Measurements from ENCODE around the gene NTN3.
"Not testable (repeated sequence)": the region's sequence is repeated elsewhere in the genome, so short reads cannot be mapped to it uniquely, and the experiment has no call there.

NTN3 gene

GRCh38 chr16:2466667-2467527 is 4.2 kb upstream of the NTN3 start:
- no peak for DNase-seq

DNA sequence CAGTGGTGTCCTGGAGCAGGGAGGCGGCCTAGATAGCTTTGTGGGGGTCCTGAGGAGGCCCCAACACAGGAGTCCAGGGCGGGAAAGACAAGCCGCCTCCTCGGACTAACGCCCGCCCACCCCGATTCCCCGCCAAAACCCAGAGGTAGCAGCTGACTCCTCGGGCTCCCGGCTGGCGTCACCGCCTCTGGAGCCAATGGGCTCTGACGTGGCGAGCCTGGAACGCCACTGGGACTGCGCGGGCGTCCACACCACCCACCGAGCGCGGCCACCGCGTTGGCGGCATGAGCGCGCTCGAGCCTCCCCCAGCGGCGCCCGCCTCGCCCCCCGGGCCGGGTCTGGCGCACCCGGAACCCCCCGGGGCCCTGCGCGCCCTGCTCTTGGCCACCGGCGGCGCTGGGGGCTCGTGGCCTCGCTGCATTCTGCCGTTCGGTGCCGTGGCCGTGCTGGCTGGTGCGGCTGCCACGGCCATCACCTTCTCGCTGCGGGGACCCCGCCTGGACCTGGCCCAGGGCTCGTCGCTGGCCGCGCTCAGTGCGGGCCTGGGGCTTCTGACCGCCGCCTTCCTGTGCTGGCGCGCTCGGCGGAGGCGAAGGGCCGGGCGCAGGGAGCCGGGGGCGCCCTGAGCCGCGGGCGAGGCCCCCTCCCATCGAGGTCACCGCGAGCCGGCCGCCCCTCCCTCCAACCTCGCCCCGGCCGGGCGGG is 3.4 kb upstream of the NTN3 start:
- DNase-seq = peak; percentile 79

DNA sequence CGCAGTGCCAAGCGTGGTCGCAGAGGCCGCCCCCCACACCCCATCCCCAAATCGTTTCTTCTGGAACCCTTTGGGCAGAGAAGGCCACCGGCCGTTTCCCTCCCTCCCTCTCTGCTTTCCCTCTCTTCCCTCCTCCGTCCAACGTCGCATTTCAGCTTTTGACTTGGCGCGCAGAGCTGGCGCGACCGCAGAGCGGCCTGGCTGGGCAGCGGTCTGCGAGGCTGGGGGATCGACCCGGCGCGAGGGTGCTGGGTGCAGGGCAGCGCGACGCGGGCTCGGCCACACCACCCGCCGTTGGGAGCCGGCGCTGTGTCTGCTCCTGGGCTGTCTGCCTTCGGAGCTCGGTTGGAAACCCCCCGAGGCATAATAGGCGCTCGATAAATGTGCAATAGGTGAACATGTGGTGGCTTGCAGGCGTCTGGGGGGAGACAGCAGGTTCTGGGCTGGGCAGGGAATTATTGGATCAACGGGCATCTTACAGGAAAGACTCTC is 2.8 kb upstream of the NTN3 start:
- peak; percentile 88 for DNase-seq

GRCh38 chr16:2468725-2469398 is 2.2 kb upstream of the NTN3 start:
- peak; percentile 85 for DNase-seq

GRCh38 chr16:2469399-2470233 is 1.5 kb upstream of the NTN3 start:
- no peak for DNase-seq

GRCh38 chr16:2470234-2470601 is 879 bp upstream of the NTN3 start:
- no peak for DNase-seq

- DNase-seq = peak; percentile 61
These were observed 488 bp upstream of the NTN3 start for GRCh38 chr16:2470603-2471015.

GRCh38 chr16:2471653-2472487 is 773 bp downstream of the NTN3 start:
- peak; percentile 76 for DNase-seq

- no peak for DNase-seq
These were observed 1.4 kb downstream of the NTN3 start for GRCh38 chr16:2472488-2472864.

DNA sequence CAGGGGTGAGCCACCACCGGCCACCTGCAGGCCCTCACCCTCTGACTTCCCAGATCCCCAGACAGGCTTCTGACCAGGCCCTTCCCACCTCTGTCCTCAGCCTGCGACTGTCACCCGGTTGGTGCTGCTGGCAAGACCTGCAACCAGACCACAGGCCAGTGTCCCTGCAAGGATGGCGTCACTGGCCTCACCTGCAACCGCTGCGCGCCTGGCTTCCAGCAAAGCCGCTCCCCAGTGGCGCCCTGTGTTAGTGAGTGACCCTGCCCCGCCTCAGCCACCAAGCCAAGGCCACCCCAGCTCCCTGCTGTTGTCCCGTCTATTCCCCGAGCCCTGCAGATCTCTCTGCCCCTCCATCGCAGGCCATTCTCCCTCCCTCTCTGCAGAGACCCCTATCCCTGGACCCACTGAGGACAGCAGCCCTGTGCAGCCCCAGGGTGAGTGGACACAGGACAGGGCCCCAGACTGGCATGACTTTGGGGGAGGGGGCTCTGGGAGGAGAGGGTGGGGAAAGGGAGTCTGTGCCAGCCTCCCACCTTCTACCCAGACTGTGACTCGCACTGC is 1.9 kb downstream of the NTN3 start:
- no peak for DNase-seq

- DNase-seq = peak; percentile 40
These were observed 2.4 kb downstream of the NTN3 start for GRCh38 chr16:2473446-2473926.

GRCh38 chr16:2473999-2474876 is 3.1 kb downstream of the NTN3 start:
- DNase-seq = peak; percentile 75

DNA sequence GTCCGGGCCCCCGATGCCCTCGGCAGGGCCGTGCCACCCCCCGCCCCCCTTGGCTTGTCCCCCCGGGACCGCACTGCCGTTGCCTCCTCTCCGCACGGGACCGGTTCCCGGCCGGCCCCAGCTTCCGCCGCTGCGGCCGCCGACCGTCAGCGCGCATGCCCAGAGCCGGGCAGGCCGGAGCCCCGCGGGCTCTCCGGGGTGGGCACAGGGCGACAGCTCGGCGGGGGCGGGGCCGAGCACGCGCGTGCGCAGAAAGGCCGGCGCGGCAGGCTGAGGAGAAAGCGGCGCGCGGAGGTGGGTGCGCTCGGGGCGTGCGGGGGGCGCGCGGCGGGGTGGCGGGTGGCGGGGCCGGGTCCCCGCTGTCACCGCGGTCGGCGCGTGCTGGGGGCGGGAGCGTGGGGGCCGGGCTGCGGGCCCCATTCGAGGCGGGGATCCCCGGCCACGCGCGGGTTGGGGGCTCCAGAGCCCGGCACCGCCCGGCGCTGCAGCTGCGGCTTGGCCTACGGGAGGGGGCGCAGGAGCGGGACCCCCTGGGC is 3.8 kb downstream of the NTN3 start, which contains the start of gene TBC1D24:
Gene TBC1D24 (plus strand): TSS at position 251 of the 536 bp plus-strand sequence. CDS start 21,022 bp downstream, outside the sequence.
- peak; percentile 78 for DNase-seq

DNA sequence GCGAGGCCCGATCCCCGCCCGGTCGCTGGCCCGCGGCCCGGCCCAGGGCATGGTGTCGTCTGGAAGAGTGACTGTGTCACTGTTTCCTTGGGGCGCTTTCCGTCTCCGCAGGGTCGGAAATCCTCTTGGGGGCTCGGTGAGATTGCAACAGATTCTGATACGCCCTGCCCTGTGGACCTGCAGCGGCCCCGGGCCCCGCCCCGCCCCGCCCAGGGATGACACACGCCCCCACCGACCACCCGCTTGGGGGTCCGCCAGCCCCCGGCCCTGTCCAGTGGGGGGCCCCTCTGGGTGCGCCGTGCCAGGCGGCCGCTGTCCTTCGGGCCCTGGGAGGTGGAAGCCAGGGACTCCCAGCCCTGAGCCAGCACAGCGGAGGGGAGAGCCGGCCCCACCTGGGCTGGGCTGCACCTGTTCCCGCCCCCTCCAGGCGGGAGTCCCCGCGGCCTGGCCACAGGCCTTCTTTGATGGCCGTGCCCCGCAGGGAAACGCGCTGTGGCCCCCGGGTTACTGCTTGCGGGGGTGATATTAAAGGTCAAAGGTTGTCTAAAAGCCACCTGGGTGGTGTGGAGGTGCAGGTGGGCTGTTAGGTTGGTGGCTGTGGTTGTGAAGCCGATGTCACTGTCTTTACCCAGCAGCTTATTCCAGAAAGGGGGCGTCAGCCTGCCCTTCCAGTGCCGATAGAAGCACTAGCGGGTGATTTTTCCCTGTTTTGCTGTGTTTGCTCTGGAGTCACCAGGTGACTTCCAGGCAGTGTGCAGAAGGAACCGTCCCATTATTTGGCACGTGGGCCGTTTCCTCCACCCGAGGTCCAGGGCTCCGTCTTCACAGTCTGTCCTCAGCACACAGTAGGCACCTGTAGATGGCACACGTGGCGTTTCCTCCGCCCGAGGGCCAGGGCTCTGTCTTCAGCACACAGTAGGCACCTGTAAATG is 4.6 kb downstream of the NTN3 start:
- peak; percentile 40 for DNase-seq

DNA sequence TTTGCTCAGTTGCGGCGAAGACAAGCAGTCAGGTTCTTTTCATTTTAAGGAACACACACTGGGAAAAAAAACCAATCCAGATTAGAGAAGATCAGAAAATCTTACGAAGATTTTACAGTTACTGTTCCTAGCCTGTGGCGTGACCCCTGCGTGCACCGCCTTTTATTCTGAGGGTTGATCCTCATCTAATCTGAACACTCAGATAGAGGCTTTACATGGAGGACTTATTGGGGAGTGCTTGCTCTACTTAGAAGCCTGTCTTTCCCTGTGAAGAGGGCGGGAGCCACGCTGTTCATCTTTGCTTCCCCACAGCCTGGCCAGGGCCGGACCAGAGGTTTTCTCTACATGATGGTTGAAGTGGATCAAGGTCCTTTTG is 5.2 kb downstream of the NTN3 start:
- no peak for DNase-seq

DNA sequence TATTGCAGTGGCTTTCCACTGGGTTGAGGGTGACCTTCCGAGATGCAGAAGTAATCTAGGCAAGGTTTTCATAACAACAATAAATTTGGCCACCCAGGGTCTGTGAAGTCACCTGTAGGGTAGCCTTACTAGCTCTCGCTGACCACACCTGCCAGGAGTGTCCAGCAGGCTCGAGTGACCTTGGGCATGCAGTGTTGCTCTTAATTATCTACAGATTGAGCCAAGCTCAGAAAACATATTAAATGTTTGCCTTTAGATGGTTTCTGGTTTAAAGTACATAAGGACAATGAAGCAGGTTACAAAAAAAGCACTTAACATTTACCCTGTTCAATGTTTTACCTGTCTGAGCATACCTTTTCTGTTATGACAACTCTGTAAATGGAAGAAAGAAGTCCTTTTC is 5.6 kb downstream of the NTN3 start:
- DNase-seq = no peak

DNA sequence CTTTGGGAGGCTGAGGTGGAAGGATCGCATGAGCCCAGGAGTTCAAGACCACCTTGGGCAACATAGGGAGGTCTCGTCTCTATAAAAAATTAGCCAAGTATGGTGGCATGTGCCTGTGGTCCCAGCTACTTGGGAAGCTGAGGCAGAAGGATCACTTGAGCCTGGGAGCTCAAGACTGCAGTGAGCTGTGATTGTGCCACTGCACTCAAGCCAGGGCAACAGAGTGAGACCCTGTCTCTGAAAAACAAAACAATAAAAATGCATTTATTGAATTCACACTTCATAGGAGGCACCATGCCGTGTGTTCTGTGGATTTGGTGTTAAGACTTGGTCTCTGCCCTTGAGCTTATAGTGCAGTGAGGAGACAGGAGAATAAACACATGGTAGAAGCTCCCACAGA is 6.2 kb downstream of the NTN3 start:
- DNase-seq = no peak

DNA sequence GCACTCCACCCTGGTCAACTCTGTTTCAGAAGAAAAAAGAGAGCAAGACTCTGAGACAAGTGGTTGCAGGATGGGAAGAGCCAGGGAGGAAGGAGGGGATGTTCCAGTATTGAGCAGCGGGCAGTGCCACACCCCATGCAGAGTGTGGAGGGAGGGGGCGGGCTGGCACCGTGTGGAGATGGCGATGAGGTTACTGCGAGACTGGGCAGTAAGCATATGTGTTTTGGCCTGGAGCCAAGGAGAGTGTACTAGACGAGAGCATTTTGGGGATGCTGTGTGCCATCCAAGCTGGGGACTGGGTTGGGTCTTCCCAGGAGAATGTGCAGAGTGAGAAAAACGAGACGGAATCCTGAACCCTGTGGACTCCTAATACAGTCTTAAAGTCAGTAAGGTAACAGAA is 7.2 kb downstream of the NTN3 start:
- no peak for DNase-seq

GRCh38 chr16:2479996-2480395 is 8.9 kb downstream of the NTN3 start:
- not testable (repeated sequence) for DNase-seq
